Chondrocyte (in vitro differentiated cells): ENCODE results near the gene RAB30. TPM values are rescaled to one million over a fixed set of nuclear protein-coding genes. Genes with fewer than 3 reads are reported as not detected.

Experiments
- DNase-seq: peaks from one replicate; pipeline ENCODE4 v3.0.0; 2021; ENCODE audit warnings: mixed read lengths, low spot score
- H3K27ac Mint-ChIP-seq: one replicate; pipeline ENCODE4 v1.8.0; 2021; ENCODE audit warnings: mild to moderate bottlenecking, moderate library complexity, mixed read lengths; ENCODE audit not compliant: unreplicated experiment
- H3K27me3 Mint-ChIP-seq: 2 replicates; pipeline ENCODE4 v1.8.0; 2021; ENCODE audit warnings: low read depth, mixed read lengths
- H3K36me3 Mint-ChIP-seq: 2 replicates; pipeline ENCODE4 v1.8.0; 2021; ENCODE audit warnings: low read depth, mixed read lengths
- H3K4me1 Mint-ChIP-seq: 2 replicates; pipeline ENCODE4 v1.8.0; 2021; ENCODE audit warnings: low read depth, mild to moderate bottlenecking, mixed read lengths
- H3K4me3 Mint-ChIP-seq: one replicate; pipeline ENCODE4 v1.8.0; 2021; ENCODE audit warnings: mild to moderate bottlenecking, moderate library complexity, mixed read lengths; ENCODE audit not compliant: unreplicated experiment
- H3K9me3 Mint-ChIP-seq: 2 replicates; pipeline ENCODE4 v1.8.0; 2021; ENCODE audit warnings: low read depth, mixed read lengths
- total RNA-seq: library from RNA; stranded (reverse); gene quantifications from 3 replicates; pipeline ENCODE4 v1.2.1, GENCODE V29; 2021
- TF ChIP-seq, protein P1 (sequence below): fragments of 200-600 bp; sonication (generic); IDR thresholded peaks from 2 replicates; pipeline ENCODE4 v1.5.0; 2021; ENCODE audit warnings: antibody characterized with exemption, mild to moderate bottlenecking, moderate library complexity

Gene RAB30
- total RNA-seq, 1 donor from 2014 or later: 52.6 TPM

- no peak overlapping the region for H3K4me3 Mint-ChIP-seq
- H3K4me1 Mint-ChIP-seq: peaks cover 19% of the 10 kb centered on the region
- peaks cover 12% of the 10 kb centered on the region for H3K36me3 Mint-ChIP-seq
- no peak for DNase-seq
- TF ChIP-seq, protein P1, sequence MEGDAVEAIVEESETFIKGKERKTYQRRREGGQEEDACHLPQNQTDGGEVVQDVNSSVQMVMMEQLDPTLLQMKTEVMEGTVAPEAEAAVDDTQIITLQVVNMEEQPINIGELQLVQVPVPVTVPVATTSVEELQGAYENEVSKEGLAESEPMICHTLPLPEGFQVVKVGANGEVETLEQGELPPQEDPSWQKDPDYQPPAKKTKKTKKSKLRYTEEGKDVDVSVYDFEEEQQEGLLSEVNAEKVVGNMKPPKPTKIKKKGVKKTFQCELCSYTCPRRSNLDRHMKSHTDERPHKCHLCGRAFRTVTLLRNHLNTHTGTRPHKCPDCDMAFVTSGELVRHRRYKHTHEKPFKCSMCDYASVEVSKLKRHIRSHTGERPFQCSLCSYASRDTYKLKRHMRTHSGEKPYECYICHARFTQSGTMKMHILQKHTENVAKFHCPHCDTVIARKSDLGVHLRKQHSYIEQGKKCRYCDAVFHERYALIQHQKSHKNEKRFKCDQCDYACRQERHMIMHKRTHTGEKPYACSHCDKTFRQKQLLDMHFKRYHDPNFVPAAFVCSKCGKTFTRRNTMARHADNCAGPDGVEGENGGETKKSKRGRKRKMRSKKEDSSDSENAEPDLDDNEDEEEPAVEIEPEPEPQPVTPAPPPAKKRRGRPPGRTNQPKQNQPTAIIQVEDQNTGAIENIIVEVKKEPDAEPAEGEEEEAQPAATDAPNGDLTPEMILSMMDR: no peak
- H3K27me3 Mint-ChIP-seq: no peaks in the 10 kb centered on the region
- H3K27ac Mint-ChIP-seq: no peak overlapping the region
- H3K9me3 Mint-ChIP-seq: no peaks in the 10 kb centered on the region
Measured at GRCh38 chr11:82987997-82988396, 83.7 kb downstream of the RAB30 start.

GRCh38 chr11:82986446-82986845 lies 85.3 kb downstream of the RAB30 start:
- Mint-ChIP-seq H3K4me3 (no peak overlapping the region), H3K4me1 (peaks cover 10% of the 10 kb centered on the region), H3K9me3 (no peaks in the 10 kb centered on the region), H3K27ac (no peak overlapping the region), H3K36me3 (peaks cover 20% of the 10 kb centered on the region), H3K27me3 (no peaks in the 10 kb centered on the region)
- TF ChIP-seq, protein P1: no peak
- DNase-seq: no peak

DNA sequence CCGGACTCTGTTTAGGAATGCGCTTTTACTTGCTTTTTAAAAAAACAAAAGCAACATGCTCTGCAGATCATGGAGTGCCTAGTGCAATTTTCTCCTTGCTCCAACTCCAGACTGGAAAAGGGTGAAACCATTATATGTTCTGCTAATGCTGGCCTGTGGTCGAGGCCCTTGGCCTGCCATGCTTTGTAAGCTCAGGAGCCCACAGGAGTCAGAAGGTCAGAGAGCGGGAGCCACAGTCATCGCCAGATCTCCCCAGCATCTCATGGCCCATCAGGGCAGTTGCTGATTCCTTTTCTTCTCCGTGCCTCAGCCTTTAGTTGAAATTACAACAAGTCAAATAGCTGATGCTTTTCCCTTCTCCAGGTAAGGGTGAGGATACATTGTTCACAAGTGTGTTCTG lies 89.8 kb downstream of the RAB30 start:
- Mint-ChIP-seq H3K36me3 (peaks cover 19% of the 10 kb centered on the region), H3K4me3 (no peak overlapping the region), H3K4me1 (peaks cover 43% of the 10 kb centered on the region), H3K27ac (peak overlapping the region; percentile 49), H3K27me3 (no peaks in the 10 kb centered on the region), H3K9me3 (no peaks in the 10 kb centered on the region)
- no peak for DNase-seq
- TF ChIP-seq, protein P1: no peak

DNA sequence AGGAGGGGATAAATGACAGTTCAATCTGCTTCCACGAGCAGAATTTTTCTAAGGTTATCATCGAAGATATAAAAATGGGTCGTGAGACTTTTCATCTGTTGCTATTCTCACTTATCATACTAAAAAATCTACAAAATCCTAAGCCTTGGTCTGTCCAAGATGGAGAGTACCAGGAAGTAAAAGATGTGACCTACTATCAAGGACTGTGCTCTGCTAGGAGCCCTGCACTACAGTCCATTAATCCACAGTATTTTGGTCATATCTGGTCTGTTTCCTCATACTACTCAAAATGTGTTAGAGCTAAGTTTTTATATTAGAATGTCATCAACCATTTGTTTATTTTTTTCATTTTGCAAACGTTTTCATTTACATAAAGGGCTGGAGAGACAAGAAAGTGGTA lies 90.8 kb downstream of the RAB30 start:
- Mint-ChIP-seq H3K27me3 (no peaks in the 10 kb centered on the region), H3K9me3 (no peaks in the 10 kb centered on the region), H3K4me3 (no peak overlapping the region), H3K27ac (peak overlapping the region; percentile 88), H3K4me1 (peaks cover 47% of the 10 kb centered on the region), H3K36me3 (peaks cover 22% of the 10 kb centered on the region)
- DNase-seq: no peak
- TF ChIP-seq, protein P1: no peak

DNA sequence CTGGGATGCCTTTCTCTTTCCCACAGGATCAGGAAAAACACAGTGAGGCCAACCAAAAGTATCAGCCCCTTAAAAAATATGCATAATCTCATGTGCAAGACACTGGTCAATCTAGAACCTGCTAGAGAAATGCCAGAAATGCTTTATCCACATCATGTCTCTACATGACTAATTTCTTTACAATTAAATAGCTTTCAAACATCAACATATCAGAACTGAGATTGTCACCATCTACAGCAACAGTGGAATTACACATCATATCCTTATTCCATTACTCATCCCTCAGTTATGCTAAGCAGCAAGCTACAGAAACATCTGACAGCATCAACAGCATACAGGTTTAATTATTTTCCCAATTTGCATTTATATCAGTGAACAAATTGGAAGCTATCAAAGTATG lies 91.4 kb downstream of the RAB30 start:
- Mint-ChIP-seq H3K4me1 (peaks cover 47% of the 10 kb centered on the region), H3K36me3 (peaks cover 20% of the 10 kb centered on the region), H3K27ac (peak overlapping the region; percentile 88), H3K9me3 (no peaks in the 10 kb centered on the region), H3K27me3 (no peaks in the 10 kb centered on the region), H3K4me3 (no peak overlapping the region)
- TF ChIP-seq, protein P1: no peak
- DNase-seq: no peak
